Fibroblast of skin of abdomen (primary cell): ENCODE measurements around the gene F5. TPM values are rescaled to one million over a fixed set of nuclear protein-coding genes. Genes with fewer than 3 reads are reported as not detected.
A peak's percentile ranks its signal among the peaks of the same experiment; 100 is the strongest.

Experiments
- DNase-seq: peaks from one replicate; pipeline ENCODE4 v3.0.0-alpha.2; 2013
- polyA plus RNA-seq, 2 experiments: library from polyadenylated mRNA; unstranded; fragments of 120-200 nt; gene quantifications; one replicate each; pipeline ENCODE4 v1.2.1, GENCODE V29; 2013; ENCODE audit not compliant: insufficient read length in 2 of 2

F5 gene
- polyA plus RNA-seq (2013, experiment 1 of 2; ENCODE audit: insufficient read length) = not detected
- polyA plus RNA-seq (2013, experiment 2 of 2; ENCODE audit: insufficient read length) = not detected

- peak; percentile 36 for DNase-seq
These were observed at the start of gene F5 for GRCh38 chr1:169586395-169587255. F5 (minus strand) TSS chr1:169586481; CDS start chr1:169586386, 95 bp downstream.

GRCh38 chr1:169634877-169635276 lies 48.6 kb upstream of the F5 start:
- DNase-seq = no peak

GRCh38 chr1:169634145-169634544 lies 47.9 kb upstream of the F5 start:
- DNase-seq = no peak

GRCh38 chr1:169631249-169631648 lies 45.0 kb upstream of the F5 start:
- DNase-seq = no peak

- DNase-seq = no peak
These were observed 43.7 kb upstream of the F5 start, which contains the start of gene SELP for GRCh38 chr1:169630006-169630405. SELP (minus strand) TSS chr1:169630124; CDS start chr1:169630074, 50 bp downstream.

GRCh38 chr1:169624912-169625311 lies 38.6 kb upstream of the F5 start:
- no peak for DNase-seq

GRCh38 chr1:169624122-169624521 lies 37.8 kb upstream of the F5 start:
- no peak for DNase-seq

GRCh38 chr1:169623132-169623926 lies 37.0 kb upstream of the F5 start:
- DNase-seq = no peak

- no peak for DNase-seq
These were observed 34.3 kb upstream of the F5 start for GRCh38 chr1:169620565-169620964.

- no peak for DNase-seq
These were observed 32.1 kb upstream of the F5 start for GRCh38 chr1:169618367-169618766.

- no peak for DNase-seq
These were observed 29.5 kb upstream of the F5 start for GRCh38 chr1:169615803-169616202.

- no peak for DNase-seq
These were observed 24.6 kb upstream of the F5 start for GRCh38 chr1:169610858-169611257.

GRCh38 chr1:169610108-169610507 lies 23.8 kb upstream of the F5 start:
- DNase-seq = no peak

GRCh38 chr1:169608226-169608625 lies 21.9 kb upstream of the F5 start:
- DNase-seq = no peak

- DNase-seq = no peak
These were observed 18.7 kb upstream of the F5 start for GRCh38 chr1:169604781-169605560.

- DNase-seq = peak; percentile 3
These were observed 15.0 kb upstream of the F5 start for GRCh38 chr1:169601096-169601881.

- DNase-seq = peak; percentile 15
These were observed 9.8 kb upstream of the F5 start for GRCh38 chr1:169595764-169596711.

GRCh38 chr1:169594391-169594790 lies 8.1 kb upstream of the F5 start:
- DNase-seq = no peak

- no peak for DNase-seq
These were observed 4.7 kb upstream of the F5 start for GRCh38 chr1:169590932-169591331.

- DNase-seq = no peak
These were observed 2.7 kb upstream of the F5 start for GRCh38 chr1:169588785-169589485.
